ENCODE data around the gene TPD52L1.

TPD52L1 gene

GRCh38 chr6:125174626-125175025 lies 21.1 kb downstream of the TPD52L1 start:
- no peaks in the 10 kb centered on the region for H3K4me1 Mint-ChIP-seq (ENCODE audit: low read depth)
- H3K9me3 Mint-ChIP-seq = no peaks in the 10 kb centered on the region
- no peaks in the 10 kb centered on the region for H3K36me3 Mint-ChIP-seq (ENCODE audit: low read depth)
- H3K27me3 Mint-ChIP-seq (ENCODE audit: low read depth) = peaks cover 4% of the 10 kb centered on the region
- DNase-seq (ENCODE audit: low spot score) = no peak
- H3K4me3 Mint-ChIP-seq = no peak overlapping the region
- H3K27ac Mint-ChIP-seq = no peak overlapping the region

GRCh38 chr6:125175466-125176048 lies 22.0 kb downstream of the TPD52L1 start:
- DNase-seq (ENCODE audit: low spot score) = no peak
- no peak overlapping the region for H3K27ac Mint-ChIP-seq
- no peak overlapping the region for H3K4me3 Mint-ChIP-seq
- no peaks in the 10 kb centered on the region for H3K4me1 Mint-ChIP-seq (ENCODE audit: low read depth)
- H3K9me3 Mint-ChIP-seq = no peaks in the 10 kb centered on the region
- peaks cover 4% of the 10 kb centered on the region for H3K27me3 Mint-ChIP-seq (ENCODE audit: low read depth)
- H3K36me3 Mint-ChIP-seq (ENCODE audit: low read depth) = no peaks in the 10 kb centered on the region

DNA sequence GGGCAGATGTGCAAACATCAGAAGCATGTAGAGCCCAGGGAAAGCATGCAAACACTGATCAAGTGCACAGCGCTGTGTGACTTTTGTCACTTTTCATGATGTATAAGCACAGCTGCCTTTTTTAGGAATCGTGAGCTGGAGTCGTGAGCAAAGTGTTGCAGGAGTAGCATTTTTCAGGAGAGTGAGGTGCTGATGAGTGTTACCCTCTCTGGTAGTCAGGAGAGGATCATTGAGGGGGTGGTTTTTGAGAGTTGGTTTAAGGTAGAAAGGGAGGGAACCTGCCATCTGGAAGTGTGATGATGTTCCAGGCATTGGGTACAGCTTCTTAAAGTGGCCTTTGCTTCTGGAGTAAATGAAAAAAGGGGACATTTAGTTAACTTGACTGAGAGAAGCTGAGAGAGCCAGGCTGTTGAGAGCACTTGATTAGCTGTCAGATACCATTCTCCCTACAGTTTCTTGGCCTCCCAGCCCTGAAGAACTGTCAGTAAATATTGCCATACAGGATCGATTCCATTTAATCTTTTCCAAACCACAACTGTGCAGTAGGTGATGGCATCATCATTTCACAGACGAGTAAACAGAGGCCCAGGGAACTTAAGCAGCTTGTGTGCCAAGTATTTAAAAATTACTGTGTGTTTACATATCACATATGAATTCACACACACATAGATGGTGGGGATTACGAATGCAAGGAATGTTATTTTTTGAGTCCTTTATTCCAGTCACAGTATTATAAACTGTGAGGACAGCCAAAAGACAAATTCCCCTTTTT lies 28.9 kb downstream of the TPD52L1 start:
- H3K27me3 Mint-ChIP-seq (ENCODE audit: low read depth) = peaks cover 10% of the 10 kb centered on the region
- H3K36me3 Mint-ChIP-seq (ENCODE audit: low read depth) = no peaks in the 10 kb centered on the region
- no peaks in the 10 kb centered on the region for H3K9me3 Mint-ChIP-seq
- H3K4me1 Mint-ChIP-seq (ENCODE audit: low read depth) = no peaks in the 10 kb centered on the region
- H3K4me3 Mint-ChIP-seq = no peak overlapping the region
- DNase-seq (ENCODE audit: low spot score) = no peak
- no peak overlapping the region for H3K27ac Mint-ChIP-seq

DNA sequence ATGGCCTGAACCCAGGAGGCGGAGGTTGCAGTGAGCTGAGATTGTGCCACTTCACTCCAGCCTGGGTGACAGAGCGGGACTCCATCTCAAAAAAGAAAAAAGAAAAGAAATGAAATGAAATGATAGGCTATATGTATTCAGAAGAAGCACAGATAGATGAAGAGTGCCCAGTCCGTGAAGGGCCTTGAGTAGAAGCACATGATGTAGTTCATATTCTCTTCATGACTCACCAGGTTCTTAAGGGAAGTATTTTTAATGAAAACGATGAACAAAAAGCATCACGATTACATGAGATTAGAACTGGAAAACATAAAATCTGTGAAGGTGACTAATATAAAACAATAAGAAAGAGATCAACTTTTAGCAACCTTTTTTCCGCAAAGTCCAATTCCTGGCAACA lies 29.8 kb downstream of the TPD52L1 start:
- no peak overlapping the region for H3K27ac Mint-ChIP-seq
- no peaks in the 10 kb centered on the region for H3K4me1 Mint-ChIP-seq (ENCODE audit: low read depth)
- no peaks in the 10 kb centered on the region for H3K9me3 Mint-ChIP-seq
- H3K4me3 Mint-ChIP-seq = no peak overlapping the region
- no peak for DNase-seq (ENCODE audit: low spot score)
- no peaks in the 10 kb centered on the region for H3K36me3 Mint-ChIP-seq (ENCODE audit: low read depth)
- H3K27me3 Mint-ChIP-seq (ENCODE audit: low read depth) = peaks cover 10% of the 10 kb centered on the region

- DNase-seq (ENCODE audit: low spot score) = no peak
- H3K4me1 Mint-ChIP-seq (ENCODE audit: low read depth) = peaks cover 5% of the 10 kb centered on the region
- no peaks in the 10 kb centered on the region for H3K9me3 Mint-ChIP-seq
- no peak overlapping the region for H3K27ac Mint-ChIP-seq
- H3K36me3 Mint-ChIP-seq (ENCODE audit: low read depth) = no peaks in the 10 kb centered on the region
- peaks cover 17% of the 10 kb centered on the region for H3K27me3 Mint-ChIP-seq (ENCODE audit: low read depth)
- H3K4me3 Mint-ChIP-seq = no peak overlapping the region
These were observed 34.5 kb downstream of the TPD52L1 start for GRCh38 chr6:125188037-125188436.

GRCh38 chr6:125188594-125189203 lies 35.1 kb downstream of the TPD52L1 start:
- H3K36me3 Mint-ChIP-seq (ENCODE audit: low read depth) = no peaks in the 10 kb centered on the region
- peaks cover 5% of the 10 kb centered on the region for H3K4me1 Mint-ChIP-seq (ENCODE audit: low read depth)
- H3K9me3 Mint-ChIP-seq = no peaks in the 10 kb centered on the region
- no peak for DNase-seq (ENCODE audit: low spot score)
- peaks cover 15% of the 10 kb centered on the region for H3K27me3 Mint-ChIP-seq (ENCODE audit: low read depth)
- H3K4me3 Mint-ChIP-seq = no peak overlapping the region
- no peak overlapping the region for H3K27ac Mint-ChIP-seq

- Mint-ChIP-seq H3K27ac (no peak overlapping the region), H3K36me3 (ENCODE audit: low read depth) (no peaks in the 10 kb centered on the region), H3K9me3 (no peaks in the 10 kb centered on the region), H3K27me3 (ENCODE audit: low read depth) (peaks cover 12% of the 10 kb centered on the region), H3K4me3 (no peak overlapping the region), H3K4me1 (ENCODE audit: low read depth) (peaks cover 5% of the 10 kb centered on the region)
- no peak for DNase-seq (ENCODE audit: low spot score)
These were observed 35.9 kb downstream of the TPD52L1 start for GRCh38 chr6:125189494-125189893.

GRCh38 chr6:125190667-125191066 lies 37.1 kb downstream of the TPD52L1 start:
- DNase-seq (ENCODE audit: low spot score) = no peak
- Mint-ChIP-seq H3K4me1 (ENCODE audit: low read depth) (peaks cover 5% of the 10 kb centered on the region), H3K27me3 (ENCODE audit: low read depth) (peaks cover 13% of the 10 kb centered on the region), H3K36me3 (ENCODE audit: low read depth) (no peaks in the 10 kb centered on the region), H3K9me3 (no peaks in the 10 kb centered on the region), H3K27ac (no peak overlapping the region), H3K4me3 (no peak overlapping the region)

- Mint-ChIP-seq H3K27me3 (ENCODE audit: low read depth) (peaks cover 16% of the 10 kb centered on the region), H3K36me3 (ENCODE audit: low read depth) (no peaks in the 10 kb centered on the region), H3K27ac (no peak overlapping the region), H3K4me1 (ENCODE audit: low read depth) (peaks cover 5% of the 10 kb centered on the region), H3K4me3 (no peak overlapping the region), H3K9me3 (no peaks in the 10 kb centered on the region)
- DNase-seq (ENCODE audit: low spot score) = peak; percentile 56
These were observed 38.5 kb downstream of the TPD52L1 start for GRCh38 chr6:125191916-125192609.

- H3K27ac Mint-ChIP-seq = no peak overlapping the region
- peaks cover 5% of the 10 kb centered on the region for H3K4me1 Mint-ChIP-seq (ENCODE audit: low read depth)
- H3K36me3 Mint-ChIP-seq (ENCODE audit: low read depth) = no peaks in the 10 kb centered on the region
- no peak for DNase-seq (ENCODE audit: low spot score)
- no peaks in the 10 kb centered on the region for H3K9me3 Mint-ChIP-seq
- no peak overlapping the region for H3K4me3 Mint-ChIP-seq
- peaks cover 18% of the 10 kb centered on the region for H3K27me3 Mint-ChIP-seq (ENCODE audit: low read depth)
These were observed 39.0 kb downstream of the TPD52L1 start for GRCh38 chr6:125192610-125192930.

- no peak overlapping the region for H3K4me3 Mint-ChIP-seq
- no peak for DNase-seq (ENCODE audit: low spot score)
- H3K4me1 Mint-ChIP-seq (ENCODE audit: low read depth) = peaks cover 5% of the 10 kb centered on the region
- H3K27ac Mint-ChIP-seq = no peak overlapping the region
- H3K9me3 Mint-ChIP-seq = no peaks in the 10 kb centered on the region
- peaks cover 18% of the 10 kb centered on the region for H3K27me3 Mint-ChIP-seq (ENCODE audit: low read depth)
- no peaks in the 10 kb centered on the region for H3K36me3 Mint-ChIP-seq (ENCODE audit: low read depth)
These were observed 39.6 kb downstream of the TPD52L1 start for GRCh38 chr6:125193208-125193607.

DNA sequence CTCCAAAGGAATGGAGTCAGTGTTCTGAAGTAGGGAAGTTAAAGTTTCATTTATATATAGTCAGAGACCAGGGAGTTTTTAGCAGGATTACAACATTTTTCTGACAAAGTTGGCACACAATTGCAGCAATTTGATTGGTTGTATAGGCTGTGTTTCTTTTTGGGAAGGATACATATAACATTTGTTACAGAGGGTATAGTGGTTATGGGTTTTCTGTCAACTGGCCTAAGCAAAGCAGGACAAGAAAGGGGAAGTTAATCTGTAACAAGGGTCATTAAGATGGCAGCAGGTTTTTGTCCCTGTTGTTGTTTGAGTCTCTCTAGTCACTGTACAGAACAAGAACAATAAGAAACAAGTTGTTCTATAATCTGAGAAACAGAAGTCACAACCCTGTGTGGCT lies 41.4 kb downstream of the TPD52L1 start:
- Mint-ChIP-seq H3K27me3 (ENCODE audit: low read depth) (peaks cover 15% of the 10 kb centered on the region), H3K9me3 (no peaks in the 10 kb centered on the region), H3K4me1 (ENCODE audit: low read depth) (peaks cover 5% of the 10 kb centered on the region), H3K36me3 (ENCODE audit: low read depth) (no peaks in the 10 kb centered on the region), H3K27ac (no peak overlapping the region), H3K4me3 (no peak overlapping the region)
- DNase-seq (ENCODE audit: low spot score) = no peak

GRCh38 chr6:125195526-125195925 lies 42.0 kb downstream of the TPD52L1 start:
- Mint-ChIP-seq H3K4me3 (no peak overlapping the region), H3K27me3 (ENCODE audit: low read depth) (peaks cover 15% of the 10 kb centered on the region), H3K9me3 (no peaks in the 10 kb centered on the region), H3K36me3 (ENCODE audit: low read depth) (no peaks in the 10 kb centered on the region), H3K27ac (no peak overlapping the region), H3K4me1 (ENCODE audit: low read depth) (peaks cover 5% of the 10 kb centered on the region)
- no peak for DNase-seq (ENCODE audit: low spot score)

DNA sequence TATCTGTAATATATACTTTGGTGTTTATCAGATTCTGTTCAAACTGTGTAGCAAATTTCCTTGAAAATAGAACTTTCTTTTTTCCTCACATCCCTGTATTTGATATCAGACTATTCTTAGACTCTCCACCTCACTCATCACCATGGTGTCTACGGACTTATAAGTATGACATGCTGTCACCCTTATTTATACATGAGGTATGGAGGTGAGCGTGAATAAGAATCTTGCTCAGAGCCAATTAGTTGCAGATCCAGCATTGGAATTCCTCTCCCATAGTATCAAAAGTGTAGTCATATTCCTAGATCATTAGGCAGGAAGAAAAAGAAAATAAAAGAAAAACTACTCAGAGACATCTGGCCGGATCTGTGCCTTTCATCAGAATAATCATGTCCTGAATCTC lies 43.0 kb downstream of the TPD52L1 start:
- no peaks in the 10 kb centered on the region for H3K36me3 Mint-ChIP-seq (ENCODE audit: low read depth)
- H3K4me3 Mint-ChIP-seq = no peak overlapping the region
- DNase-seq (ENCODE audit: low spot score) = no peak
- H3K9me3 Mint-ChIP-seq = no peaks in the 10 kb centered on the region
- no peak overlapping the region for H3K27ac Mint-ChIP-seq
- H3K4me1 Mint-ChIP-seq (ENCODE audit: low read depth) = peaks cover 5% of the 10 kb centered on the region
- H3K27me3 Mint-ChIP-seq (ENCODE audit: low read depth) = peaks cover 13% of the 10 kb centered on the region

All from T-helper 2 cell treated with Interferon-gamma antibody and Interleukin-4, amounts not matched to agents 5 μg/mL and 100 μg/mL, for 36 hours (primary cell).